NCI-H526 (cell line): ENCODE measurements around the gene HIVEP3.
"Not testable (repeated sequence)": the region's sequence is repeated elsewhere in the genome, so short reads cannot be mapped to it uniquely, and the experiment has no call there.

ENCODE experiments used
- DNase-seq, 2 experiments: peaks; one replicate each; lab custom pipeline; 2025; lab: John Stamatoyannopoulos, UW

Gene HIVEP3

DNA sequence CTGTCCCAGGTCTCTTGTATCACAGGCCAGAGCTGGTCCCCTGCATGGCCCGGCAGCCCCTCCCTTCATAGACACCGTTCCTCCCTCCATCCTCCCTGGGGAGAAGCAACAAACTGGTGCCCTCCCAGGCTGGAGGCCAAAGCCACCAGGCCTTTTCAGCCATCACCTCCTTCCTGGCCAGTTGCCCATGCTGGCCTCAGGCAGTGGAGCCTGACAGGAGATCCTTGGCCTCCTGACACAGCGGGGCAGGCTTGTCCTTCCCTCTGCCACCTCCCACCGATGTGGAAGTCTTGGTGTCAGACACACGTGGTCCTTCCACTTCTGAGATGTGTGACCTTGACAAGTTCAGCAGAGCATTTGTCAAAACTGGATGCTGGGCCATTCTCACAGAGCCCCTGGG is 206.0 kb downstream of the HIVEP3 start:
- DNase-seq = no peak

DNA sequence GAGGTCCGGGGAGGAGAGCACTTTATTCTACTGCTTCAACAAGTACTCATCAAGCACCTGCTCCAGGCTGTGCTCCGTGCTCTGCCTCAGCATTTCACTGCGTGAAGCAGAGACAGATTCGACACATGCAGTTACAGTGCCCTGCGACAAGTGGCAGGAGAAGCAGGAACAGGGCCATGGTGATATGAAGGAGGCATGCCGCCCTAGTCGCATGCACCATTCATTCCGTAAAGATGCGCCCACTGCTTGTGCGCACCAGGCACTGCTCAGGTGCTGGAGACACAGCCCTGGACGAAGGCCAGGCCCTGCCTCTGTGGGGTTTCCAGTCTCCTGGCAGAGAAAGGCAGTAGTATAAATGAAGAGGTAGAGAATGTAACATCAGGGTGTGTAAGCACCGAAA is 206.6 kb downstream of the HIVEP3 start:
- no peak for DNase-seq

GRCh38 chr1:41711581-41711980 is 207.1 kb downstream of the HIVEP3 start:
- no peak for DNase-seq

DNA sequence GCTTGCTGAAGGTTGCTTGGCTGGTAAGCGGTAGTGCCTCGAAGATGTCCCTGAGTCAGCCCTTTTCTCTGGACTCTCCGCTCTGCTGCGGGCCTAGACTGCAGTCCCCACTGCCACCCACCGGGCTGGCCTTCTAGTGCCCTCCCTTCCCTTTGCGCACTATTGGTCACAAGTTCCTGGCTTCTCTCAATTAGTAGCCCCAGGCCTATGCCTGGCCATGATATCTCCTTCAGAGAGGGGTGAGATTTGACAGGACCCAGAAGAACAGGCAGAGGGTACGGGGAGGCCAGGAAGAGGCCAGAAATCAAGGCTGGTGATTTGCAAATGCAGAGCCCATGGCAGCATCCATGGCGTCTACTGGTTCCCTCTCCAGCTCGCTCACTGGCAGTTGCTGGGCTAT is 207.7 kb downstream of the HIVEP3 start:
- DNase-seq = no peak

- DNase-seq = no peak
These were observed 208.8 kb downstream of the HIVEP3 start for GRCh38 chr1:41709873-41710272.

DNA sequence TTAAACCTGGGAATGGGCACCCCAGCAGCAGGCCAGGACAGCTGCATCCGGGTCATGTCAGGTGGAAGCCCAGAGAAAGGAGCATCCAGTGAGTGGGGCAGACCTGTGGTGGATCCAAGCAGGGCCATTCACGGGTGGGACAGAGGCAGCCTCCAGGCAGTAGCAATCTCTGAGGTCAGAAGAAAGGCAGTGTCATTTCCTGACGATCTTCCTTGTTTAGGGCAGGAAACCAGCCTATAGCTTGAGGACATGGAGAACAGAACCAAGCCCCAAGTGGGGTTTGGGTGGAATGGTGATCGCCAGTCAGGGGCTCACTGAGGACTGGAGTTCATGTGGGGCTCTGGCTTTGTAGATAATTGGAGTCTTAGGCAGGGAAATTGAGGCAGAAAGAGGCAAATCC is 209.4 kb downstream of the HIVEP3 start:
- DNase-seq = no peak

GRCh38 chr1:41708332-41708731 is 210.4 kb downstream of the HIVEP3 start:
- DNase-seq = no peak

DNA sequence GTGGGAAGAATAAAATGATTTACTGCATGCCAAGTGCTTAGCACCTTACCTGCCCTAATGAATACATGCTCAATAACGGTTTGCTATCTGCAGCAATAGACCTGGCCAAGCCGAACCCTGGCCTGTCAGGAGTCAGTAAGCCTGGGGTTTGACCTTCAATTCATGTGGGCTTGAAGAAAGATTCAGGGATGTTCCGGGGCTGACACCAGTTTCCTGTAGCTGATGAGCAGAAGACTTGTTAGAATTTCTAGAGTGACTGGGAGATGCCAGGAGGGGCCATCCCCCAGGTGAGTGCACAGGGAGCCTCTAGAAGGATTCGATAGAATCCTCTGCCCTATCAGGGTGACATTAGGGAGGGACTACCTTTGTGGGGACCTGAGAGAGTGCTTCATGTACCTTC is 210.9 kb downstream of the HIVEP3 start:
- DNase-seq = no peak

DNA sequence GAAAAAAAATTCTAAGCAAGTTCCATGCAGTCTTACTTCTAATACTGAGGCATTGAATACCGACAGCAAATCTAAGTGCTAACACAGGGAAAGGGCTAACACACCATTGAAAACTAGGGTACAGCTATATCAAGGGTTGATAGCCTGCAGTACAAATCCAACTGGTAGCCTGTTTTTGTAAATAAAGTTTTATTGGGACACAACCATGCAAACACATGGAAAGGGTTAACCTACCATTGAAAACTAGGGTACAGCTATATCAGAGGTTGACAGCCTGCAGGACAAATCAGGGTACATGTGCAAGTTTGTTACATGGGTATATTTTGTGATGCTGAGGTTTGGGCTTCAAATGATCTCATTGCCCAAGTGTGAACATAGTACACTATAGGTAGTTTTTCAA is 212.9 kb downstream of the HIVEP3 start:
- no peak for DNase-seq

DNA sequence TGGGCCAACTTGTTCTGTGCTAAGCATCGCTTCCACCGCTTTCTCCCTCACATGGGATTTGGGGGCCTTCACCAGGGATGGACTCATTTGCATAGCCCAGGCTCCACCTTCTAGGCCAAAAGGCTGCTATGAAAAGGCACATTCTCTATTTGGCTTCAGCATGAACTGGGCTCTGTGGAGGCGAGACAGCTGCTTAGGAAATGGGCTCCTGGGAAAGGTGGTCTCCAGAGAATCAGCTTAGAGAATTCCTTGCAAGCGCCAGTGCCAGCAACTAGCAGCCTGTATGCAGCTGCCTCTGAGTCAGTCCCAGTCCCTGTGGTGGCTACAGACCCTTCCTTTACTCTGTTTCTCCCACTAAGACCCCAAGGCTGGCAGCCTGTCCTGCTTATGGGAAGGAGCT is 214.5 kb downstream of the HIVEP3 start:
- peak in 1 of 2 experiments; percentile 29 for DNase-seq

- no peak for DNase-seq
These were observed 216.0 kb downstream of the HIVEP3 start for GRCh38 chr1:41702771-41703170.

DNA sequence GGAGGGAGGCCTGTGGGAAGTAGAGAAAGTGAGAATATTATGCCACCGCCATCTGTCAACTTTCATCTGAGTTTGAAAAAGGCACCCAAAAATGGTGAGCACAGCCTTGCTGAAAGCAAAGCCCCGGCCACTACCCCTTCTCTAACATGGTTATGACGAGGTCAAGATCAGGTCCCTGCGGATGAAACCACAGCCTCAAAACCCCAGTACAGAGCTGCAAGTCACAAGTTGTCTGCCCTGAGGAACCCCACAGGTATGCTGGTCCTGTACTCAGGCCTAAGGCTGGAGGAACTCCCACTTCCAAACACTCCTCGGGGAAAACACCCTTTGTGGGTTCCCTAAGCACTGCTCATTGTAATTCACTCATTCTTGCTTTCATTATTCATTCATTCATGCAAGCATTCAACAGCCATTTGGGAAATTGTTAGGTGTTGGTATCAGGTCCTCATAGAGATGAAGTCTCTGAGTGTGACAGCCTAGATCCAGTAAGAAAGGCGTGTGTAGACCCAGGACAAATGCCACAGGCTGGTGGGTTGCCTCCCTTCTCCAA is 217.7 kb downstream of the HIVEP3 start:
- no peak for DNase-seq

- DNase-seq = no peak
These were observed 218.1 kb downstream of the HIVEP3 start for GRCh38 chr1:41700581-41700980.

DNA sequence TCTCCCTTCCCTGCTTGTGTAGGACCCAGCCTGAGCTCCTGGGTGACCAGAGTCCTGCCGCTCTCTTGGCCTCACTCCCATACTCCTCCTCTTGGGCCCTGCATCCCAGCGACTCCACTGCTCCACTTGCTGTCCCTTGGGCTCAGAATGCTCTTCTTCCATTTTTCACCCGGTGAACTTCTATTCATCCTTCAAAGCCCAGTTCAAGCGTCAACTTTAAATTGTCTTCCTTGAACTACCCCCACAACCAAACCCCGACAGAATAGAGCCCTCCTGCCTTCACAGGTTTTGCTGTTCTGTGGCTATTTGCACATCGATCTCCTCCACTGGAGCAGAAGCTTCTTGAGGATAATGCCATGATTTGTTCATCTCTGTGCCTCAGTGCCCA is 218.9 kb downstream of the HIVEP3 start:
- no peak for DNase-seq

DNA sequence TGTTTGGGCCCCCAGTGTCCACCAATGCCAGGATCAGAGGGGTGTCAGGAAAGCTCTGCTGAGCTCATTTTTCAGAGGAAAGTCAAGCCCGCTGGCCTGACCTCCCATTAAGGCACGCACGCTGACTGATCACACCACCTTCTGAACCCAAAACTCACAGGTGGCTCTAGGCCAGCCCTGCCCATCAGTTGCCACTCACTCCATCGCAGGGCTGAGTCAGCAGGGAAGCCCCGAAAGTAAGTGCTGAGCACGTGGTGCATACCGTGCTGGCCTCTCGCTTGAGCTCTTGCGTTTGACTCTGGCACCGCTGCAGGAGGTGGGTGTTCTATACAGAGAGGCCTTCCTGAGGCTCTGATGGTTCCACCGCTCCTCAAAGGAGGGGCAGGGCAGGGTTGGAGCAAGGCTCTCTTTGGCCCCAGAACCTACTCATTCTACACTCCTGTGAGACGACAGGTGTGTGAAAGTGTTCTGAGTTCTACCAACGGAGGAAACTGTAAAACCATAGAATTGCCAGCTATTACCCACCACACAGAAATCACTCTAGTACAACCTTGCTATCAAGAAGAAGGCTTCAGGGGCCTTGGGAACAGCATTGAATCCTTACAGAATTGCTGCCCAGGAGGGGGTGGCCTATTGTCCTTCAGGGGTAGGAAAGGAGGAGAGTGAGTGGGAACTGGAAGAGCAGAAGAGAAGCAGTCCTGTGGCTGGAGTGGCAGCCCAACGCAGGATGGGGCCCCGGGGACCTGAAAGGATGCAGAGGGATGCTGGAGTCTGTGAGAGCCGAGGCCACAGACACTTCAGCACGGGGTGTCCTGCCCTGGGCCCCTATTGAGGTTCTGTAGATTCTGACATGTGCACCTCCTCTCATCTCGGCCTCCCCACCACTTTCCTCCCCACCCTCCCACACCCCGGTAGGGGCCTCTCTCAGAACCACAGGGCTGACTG is 219.5 kb downstream of the HIVEP3 start:
- no peak for DNase-seq

- no peak for DNase-seq
These were observed 222.3 kb downstream of the HIVEP3 start for GRCh38 chr1:41696381-41696780.

DNA sequence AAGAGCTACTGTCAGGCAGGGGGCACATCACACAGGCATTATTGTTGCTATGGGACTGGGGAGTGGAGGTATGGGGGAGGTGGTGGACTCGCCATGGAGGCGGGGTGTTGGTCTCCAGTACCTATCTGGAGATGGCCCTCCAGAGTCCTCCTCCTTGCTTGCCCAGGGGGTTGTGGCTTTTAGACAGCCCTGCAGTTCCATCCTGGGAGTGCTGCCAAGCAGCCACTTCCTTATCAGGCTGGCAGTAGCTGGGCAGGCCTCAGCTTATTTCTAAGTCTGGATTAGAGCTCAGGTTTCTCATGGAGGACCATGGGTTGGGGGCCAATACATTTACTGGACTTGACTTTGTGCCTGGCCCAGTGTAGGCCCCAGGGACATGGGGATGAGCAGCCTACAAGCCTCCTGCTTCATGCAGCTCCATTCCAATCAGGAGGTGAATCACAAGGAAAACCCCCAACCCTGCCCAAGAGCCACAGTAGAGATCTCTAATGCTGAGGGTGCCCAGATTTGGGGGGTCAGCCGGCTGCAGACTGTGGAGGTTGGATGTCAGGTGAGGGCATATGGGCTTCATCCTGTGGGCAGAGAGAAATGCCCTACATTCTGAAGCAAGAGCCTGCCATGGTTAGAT is 223.5 kb downstream of the HIVEP3 start:
- DNase-seq = no peak

DNA sequence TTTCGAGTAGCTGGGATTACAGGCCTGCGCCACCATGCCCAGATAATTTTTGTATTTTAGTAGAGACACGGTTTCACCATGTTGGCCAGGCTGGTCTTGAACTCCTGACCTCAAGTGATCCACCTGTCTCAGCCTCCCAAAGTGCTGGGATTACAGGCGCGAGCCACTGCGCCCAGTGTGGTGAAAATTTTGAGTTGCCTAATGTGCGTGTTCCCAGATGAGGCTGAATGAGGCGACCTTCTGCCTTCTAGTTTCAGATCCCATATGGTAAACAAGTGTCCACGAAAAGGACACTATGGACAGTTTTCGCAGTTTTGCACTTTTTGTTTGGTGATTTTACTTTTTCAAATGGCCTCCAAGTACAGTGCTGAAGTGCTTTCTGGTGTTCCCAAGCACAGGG is 226.8 kb downstream of the HIVEP3 start:
- not testable (repeated sequence) for DNase-seq

DNA sequence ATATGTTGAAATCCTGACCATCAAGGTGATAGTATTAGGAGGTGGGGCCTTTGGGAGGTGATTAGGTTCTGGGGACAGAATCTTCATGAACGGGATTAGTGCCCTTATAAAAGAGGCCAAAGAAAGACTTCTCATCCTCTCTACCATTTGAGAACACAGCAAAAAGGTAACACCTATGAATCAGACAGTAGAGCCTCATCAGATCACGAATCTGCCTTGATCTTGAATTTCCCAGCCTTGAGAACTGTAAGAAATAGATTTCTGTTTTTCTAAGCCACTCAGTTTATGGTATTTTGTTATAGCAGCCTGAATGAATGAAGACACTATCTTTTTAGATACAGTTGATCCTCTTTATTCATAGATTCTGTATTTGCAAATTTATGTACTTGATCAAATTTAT is 227.3 kb downstream of the HIVEP3 start:
- DNase-seq = no peak

DNA sequence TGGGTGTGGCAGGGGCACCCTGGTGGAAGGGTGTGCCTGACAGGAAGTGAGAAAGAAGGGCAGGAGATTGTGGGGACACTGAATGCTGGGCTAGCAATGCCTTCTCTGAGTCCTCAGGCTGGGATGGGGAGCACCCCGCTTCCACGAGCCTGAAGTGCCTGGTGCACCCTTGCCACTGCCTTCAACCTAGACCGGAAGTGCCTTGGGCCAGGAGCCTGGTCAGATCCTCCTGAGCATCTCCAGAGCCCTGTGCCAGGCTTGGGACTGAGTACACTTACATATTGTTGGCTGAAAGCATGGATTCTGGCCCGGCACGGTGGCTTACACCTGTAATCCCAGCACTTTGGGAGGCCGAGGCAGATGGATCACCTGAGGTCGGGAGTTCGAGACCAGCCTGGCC is 228.4 kb downstream of the HIVEP3 start:
- no peak for DNase-seq

GRCh38 chr1:41689558-41689981 is 229.2 kb downstream of the HIVEP3 start:
- DNase-seq = no peak

DNA sequence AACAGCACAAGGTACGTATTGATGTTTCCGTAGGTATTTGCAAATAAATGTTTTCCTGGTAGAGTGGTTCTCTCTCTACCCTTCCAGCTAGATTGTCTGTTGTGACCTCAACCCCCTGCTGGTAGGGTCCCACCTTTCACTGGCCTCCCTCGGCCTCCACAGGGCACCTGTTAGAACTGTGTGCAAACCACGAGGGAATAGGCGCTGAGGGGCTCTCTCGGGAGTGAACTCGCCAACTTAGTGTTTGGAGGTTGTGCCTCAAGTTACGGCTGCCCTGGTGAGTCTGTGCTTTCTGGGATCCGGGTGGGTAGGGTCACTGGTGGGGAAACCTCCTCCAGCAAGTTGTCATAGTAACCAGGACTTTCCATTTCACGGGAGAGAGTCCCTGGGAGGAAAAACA is 229.6 kb downstream of the HIVEP3 start:
- no peak for DNase-seq

DNA sequence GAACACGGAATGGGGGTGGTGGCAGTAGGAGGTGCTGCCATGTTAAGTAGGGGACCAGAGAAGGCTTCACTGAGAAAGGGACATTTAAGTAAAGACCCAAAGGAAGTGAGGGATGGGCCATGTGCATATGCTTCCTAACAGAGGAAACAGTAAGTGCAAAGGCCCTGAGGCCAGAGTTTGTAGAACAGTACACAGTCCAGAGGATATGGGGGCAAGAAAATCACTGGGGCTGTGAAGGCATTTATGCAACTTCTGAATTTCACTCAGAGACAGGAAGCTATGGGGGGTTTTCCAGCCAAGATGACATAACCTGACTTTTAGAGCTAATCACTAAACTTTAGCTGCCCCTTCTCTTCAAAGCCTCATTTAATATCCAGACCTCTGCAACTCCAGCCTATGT is 231.7 kb downstream of the HIVEP3 start:
- DNase-seq = no peak
